Measurements from ENCODE around the gene DNTT.
"Not testable (repeated sequence)": the region's sequence is repeated elsewhere in the genome, so short reads cannot be mapped to it uniquely, and the experiment has no call there.

Gene DNTT

GRCh38 chr10:96276831-96277230, 27.4 kb upstream of the DNTT start:
- DNase-seq (ENCODE audit: low read depth) = no peak

- no peak for DNase-seq (ENCODE audit: low read depth)
These were observed 25.0 kb upstream of the DNTT start for GRCh38 chr10:96279191-96279641.

- DNase-seq (ENCODE audit: low read depth) = no peak
These were observed 23.4 kb upstream of the DNTT start for GRCh38 chr10:96280859-96281258.

GRCh38 chr10:96281444-96282029, 22.7 kb upstream of the DNTT start:
- no peak for DNase-seq (ENCODE audit: low read depth)

- DNase-seq (ENCODE audit: low read depth) = no peak
These were observed 20.9 kb upstream of the DNTT start for GRCh38 chr10:96283351-96283750.

- no peak for DNase-seq (ENCODE audit: low read depth)
These were observed 20.5 kb upstream of the DNTT start for GRCh38 chr10:96283756-96284155.

- DNase-seq (ENCODE audit: low read depth) = no peak
These were observed 18.9 kb upstream of the DNTT start for GRCh38 chr10:96285331-96285752.

- DNase-seq (ENCODE audit: low read depth) = no peak
These were observed 16.7 kb upstream of the DNTT start for GRCh38 chr10:96287392-96288105.

- DNase-seq (ENCODE audit: low read depth) = no peak
These were observed 16.0 kb upstream of the DNTT start for GRCh38 chr10:96288151-96288621.

- DNase-seq (ENCODE audit: low read depth) = no peak
These were observed 14.9 kb upstream of the DNTT start for GRCh38 chr10:96289218-96289910.

GRCh38 chr10:96290368-96291133, 13.7 kb upstream of the DNTT start:
- DNase-seq (ENCODE audit: low read depth) = no peak

- DNase-seq (ENCODE audit: low read depth) = no peak
These were observed 11.0 kb upstream of the DNTT start for GRCh38 chr10:96292971-96293920.

GRCh38 chr10:96295475-96295874, 8.8 kb upstream of the DNTT start:
- no peak for DNase-seq (ENCODE audit: low read depth)

GRCh38 chr10:96297486-96297885, 6.7 kb upstream of the DNTT start:
- DNase-seq (ENCODE audit: low read depth) = no peak

- no peak for DNase-seq (ENCODE audit: low read depth)
These were observed 5.9 kb upstream of the DNTT start for GRCh38 chr10:96298362-96298761.

GRCh38 chr10:96299383-96299782, 4.9 kb upstream of the DNTT start:
- no peak for DNase-seq (ENCODE audit: low read depth)

- DNase-seq (ENCODE audit: low read depth) = no peak
These were observed 2.6 kb upstream of the DNTT start for GRCh38 chr10:96301616-96302015.

- DNase-seq (ENCODE audit: low read depth) = no peak
These were observed 785 bp downstream of the DNTT start for GRCh38 chr10:96305019-96305418.

- DNase-seq (ENCODE audit: low read depth) = no peak
These were observed 2.3 kb downstream of the DNTT start for GRCh38 chr10:96306516-96306915.

GRCh38 chr10:96308854-96309253, 4.6 kb downstream of the DNTT start:
- not testable (repeated sequence) for DNase-seq (ENCODE audit: low read depth)

- no peak for DNase-seq (ENCODE audit: low read depth)
These were observed 5.5 kb downstream of the DNTT start for GRCh38 chr10:96309628-96310320.
